C4-2B (cell line): ENCODE results near the gene R3HDML.

Experiments used
- ZFX ChIP-seq: fragments of 450-650 bp; IDR thresholded peaks from 2 replicates; pipeline ENCODE4 v1.6.1; 2017
- TF ChIP-seq, protein P1 (sequence below): fragments of 450-650 bp; conservative IDR thresholded peaks from 2 replicates; pipeline ENCODE4 v1.5.1; 2017; ENCODE audit warnings: mild to moderate bottlenecking

DNA sequence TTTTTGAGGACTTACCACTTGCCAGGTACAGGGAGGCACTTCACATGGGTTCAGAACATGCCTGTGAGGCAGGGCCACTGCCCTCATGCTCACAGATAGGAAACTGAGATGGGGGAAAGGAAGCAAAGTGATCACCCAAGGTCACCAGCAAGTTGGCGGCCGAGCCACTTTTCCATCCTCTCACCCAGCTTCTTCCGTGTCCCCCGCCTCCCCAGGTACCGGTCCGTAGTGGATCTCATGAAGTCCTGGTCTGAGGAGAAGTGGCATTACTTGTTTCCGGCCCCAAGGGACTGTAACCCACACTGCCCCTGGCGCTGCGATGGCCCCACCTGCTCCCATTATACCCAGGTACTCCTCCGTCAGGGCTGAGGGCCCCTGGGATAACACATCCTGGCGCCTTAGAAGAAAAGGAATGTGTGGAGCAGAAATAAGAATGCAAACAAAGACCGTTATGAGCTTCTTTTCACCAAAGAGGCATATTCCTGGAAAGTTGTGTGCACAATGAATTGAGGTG, 6.4 kb downstream of the R3HDML start:
- TF ChIP-seq, protein P1, sequence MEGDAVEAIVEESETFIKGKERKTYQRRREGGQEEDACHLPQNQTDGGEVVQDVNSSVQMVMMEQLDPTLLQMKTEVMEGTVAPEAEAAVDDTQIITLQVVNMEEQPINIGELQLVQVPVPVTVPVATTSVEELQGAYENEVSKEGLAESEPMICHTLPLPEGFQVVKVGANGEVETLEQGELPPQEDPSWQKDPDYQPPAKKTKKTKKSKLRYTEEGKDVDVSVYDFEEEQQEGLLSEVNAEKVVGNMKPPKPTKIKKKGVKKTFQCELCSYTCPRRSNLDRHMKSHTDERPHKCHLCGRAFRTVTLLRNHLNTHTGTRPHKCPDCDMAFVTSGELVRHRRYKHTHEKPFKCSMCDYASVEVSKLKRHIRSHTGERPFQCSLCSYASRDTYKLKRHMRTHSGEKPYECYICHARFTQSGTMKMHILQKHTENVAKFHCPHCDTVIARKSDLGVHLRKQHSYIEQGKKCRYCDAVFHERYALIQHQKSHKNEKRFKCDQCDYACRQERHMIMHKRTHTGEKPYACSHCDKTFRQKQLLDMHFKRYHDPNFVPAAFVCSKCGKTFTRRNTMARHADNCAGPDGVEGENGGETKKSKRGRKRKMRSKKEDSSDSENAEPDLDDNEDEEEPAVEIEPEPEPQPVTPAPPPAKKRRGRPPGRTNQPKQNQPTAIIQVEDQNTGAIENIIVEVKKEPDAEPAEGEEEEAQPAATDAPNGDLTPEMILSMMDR, result no peak
- no peak for TF ChIP-seq ZFX
